Caco-2 (cell line): ENCODE results near the gene ETFA. TPM values are rescaled to one million over a fixed set of nuclear protein-coding genes. Genes with fewer than 3 reads are reported as not detected.

ENCODE experiments used
- BruUV-seq: library from RNA; stranded (reverse); fragments of 400-500 nt; replicated peaks from 2 replicates; lab custom pipeline; 2021; lab: Mats Ljungman, UMichigan
- CTCF ChIA-PET: fragments of 300-600 bp; sonication (Branson Sonifier 250); formaldehyde crosslinking; loops from one replicate; lab custom pipeline; 2022; ENCODE audit warnings: antibody characterized with exemption; lab: Charles Lee
- POLR2A ChIA-PET: fragments of 300-600 bp; sonication (Branson Sonifier 250); formaldehyde crosslinking; loops from one replicate; lab custom pipeline; 2022; ENCODE audit warnings: antibody characterized with exemption; lab: Charles Lee
- DNase-seq, 2 experiments: peaks; one replicate each; pipeline versions ENCODE4 v3.0.0 to v3.0.0-alpha.2; 2020 to 2022
- H3K27me3 ChIP-seq: replicated peaks from 2 replicates; pipeline ENCODE4 v1.6.0; 2011; ENCODE audit warnings: low read length; ENCODE audit not compliant: control insufficient read depth, insufficient read depth
- H3K36me3 ChIP-seq: 2 replicates; pipeline ENCODE4 v1.5.1; 2011; ENCODE audit warnings: low read length; ENCODE audit not compliant: control insufficient read depth, insufficient read depth
- H3K4me1 ChIP-seq: fragments of 250-450 bp; sonication (Bioruptor Pico); 2 replicates; pipeline ENCODE4 v1.5.1; 2020; ENCODE audit warnings: mild to moderate bottlenecking
- H3K4me3 ChIP-seq: 2 replicates; pipeline ENCODE4 v1.5.1; 2011; ENCODE audit warnings: low read depth, mild to moderate bottlenecking, control low read depth, low read length
- H3K9me3 ChIP-seq: fragments of 250-450 bp; sonication (Bioruptor Pico); 2 replicates; pipeline ENCODE4 v1.5.1; 2020; ENCODE audit warnings: mild to moderate bottlenecking, moderate library complexity
- H3K27ac Mint-ChIP-seq: one replicate; pipeline ENCODE4 v1.8.0; 2022; ENCODE audit warnings: mixed read lengths; ENCODE audit not compliant: unreplicated experiment
- H3K27me3 Mint-ChIP-seq: one replicate; pipeline ENCODE4 v1.8.0; 2022; ENCODE audit warnings: mixed read lengths; ENCODE audit not compliant: insufficient read depth, unreplicated experiment
- H3K36me3 Mint-ChIP-seq: one replicate; pipeline ENCODE4 v1.8.0; 2022; ENCODE audit warnings: mild to moderate bottlenecking, mixed read lengths; ENCODE audit not compliant: insufficient read depth, unreplicated experiment
- H3K4me1 Mint-ChIP-seq: one replicate; pipeline ENCODE4 v1.8.0; 2022; ENCODE audit warnings: low read depth, mixed read lengths; ENCODE audit not compliant: unreplicated experiment
- H3K4me3 Mint-ChIP-seq: one replicate; pipeline ENCODE4 v1.8.0; 2022; ENCODE audit warnings: mild to moderate bottlenecking, moderate library complexity, mixed read lengths; ENCODE audit not compliant: unreplicated experiment
- H3K9me3 Mint-ChIP-seq: one replicate; pipeline ENCODE4 v1.8.0; 2022; ENCODE audit warnings: mixed read lengths; ENCODE audit not compliant: unreplicated experiment
- intact Hi-C: fragments of 100-400 bp; cut with micrococcal nuclease; formaldehyde crosslinking; loops from one replicate; pipeline ENCODE4 v1.10.0; 2022; ENCODE audit not compliant: unreplicated experiment
- total RNA-seq: library from RNA; stranded (reverse); gene quantifications from 2 replicates; pipeline ENCODE4 v1.2.3, GENCODE V29; 2022
- TF ChIP-seq, protein P1 (sequence below), 2 experiments: fragments of 200-600 bp in 1 of 2; IDR thresholded peaks; 1 replicate in 1 of 2; 2 replicates in 1 of 2; pipeline versions ENCODE4 v1.5.1 to v1.8.0; 2011 to 2022; ENCODE audit warnings: antibody characterized with exemption in 1 of 2, control low read depth in 1 of 2, inconsistent platforms in 1 of 2, low read depth in 1 of 2, low read length in 1 of 2, mild to moderate bottlenecking in 1 of 2, moderate library complexity in 1 of 2; ENCODE audit not compliant: insufficient read depth in 1 of 2, severe bottlenecking in 1 of 2, unreplicated experiment in 1 of 2

The ETFA gene
- total RNA-seq, 1 experiment from 2014 or later: 260 TPM

DNA sequence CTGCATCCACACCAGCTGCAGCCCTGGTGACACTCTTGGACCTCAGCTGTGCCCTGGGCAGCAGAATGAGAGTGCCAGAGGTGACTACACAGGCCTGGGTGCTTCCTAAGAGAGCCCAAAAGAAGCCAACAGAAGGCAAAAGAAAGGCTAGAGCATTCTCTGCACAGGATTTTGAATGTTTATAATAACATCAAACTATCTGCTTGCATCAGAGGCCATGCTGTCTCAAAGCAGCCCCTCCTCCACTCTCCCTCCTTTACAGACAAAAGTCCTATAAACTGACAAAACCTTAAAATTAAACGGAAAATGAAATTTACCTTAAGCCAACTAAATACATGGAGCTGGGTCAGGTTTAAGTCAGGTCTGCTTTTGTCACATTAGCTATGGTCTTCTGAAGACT lies 95.6 kb downstream of the ETFA start:
- H3K36me3 Mint-ChIP-seq: peaks cover 55% of the 10 kb centered on the region
- H3K9me3 ChIP-seq: no peaks in the 10 kb centered on the region
- POLR2A ChIA-PET: no interaction called here
- DNase-seq: no peak
- no peak overlapping the region for H3K27ac Mint-ChIP-seq
- H3K4me1 Mint-ChIP-seq: peaks cover 6% of the 10 kb centered on the region
- no peak overlapping the region for H3K4me3 ChIP-seq
- 0 out of 2 replicates have a peak, but pooled peaks cover 3% of the 10 kb centered on the region for H3K4me1 ChIP-seq
- no peaks in the 10 kb centered on the region; the same call in none of the 2 replicates for H3K36me3 ChIP-seq
- H3K27me3 ChIP-seq: no peaks in the 10 kb centered on the region
- no peak overlapping the region for H3K4me3 Mint-ChIP-seq
- H3K9me3 Mint-ChIP-seq: no peaks in the 10 kb centered on the region
- intact Hi-C loops: no loop called here
- TF ChIP-seq, protein P1, sequence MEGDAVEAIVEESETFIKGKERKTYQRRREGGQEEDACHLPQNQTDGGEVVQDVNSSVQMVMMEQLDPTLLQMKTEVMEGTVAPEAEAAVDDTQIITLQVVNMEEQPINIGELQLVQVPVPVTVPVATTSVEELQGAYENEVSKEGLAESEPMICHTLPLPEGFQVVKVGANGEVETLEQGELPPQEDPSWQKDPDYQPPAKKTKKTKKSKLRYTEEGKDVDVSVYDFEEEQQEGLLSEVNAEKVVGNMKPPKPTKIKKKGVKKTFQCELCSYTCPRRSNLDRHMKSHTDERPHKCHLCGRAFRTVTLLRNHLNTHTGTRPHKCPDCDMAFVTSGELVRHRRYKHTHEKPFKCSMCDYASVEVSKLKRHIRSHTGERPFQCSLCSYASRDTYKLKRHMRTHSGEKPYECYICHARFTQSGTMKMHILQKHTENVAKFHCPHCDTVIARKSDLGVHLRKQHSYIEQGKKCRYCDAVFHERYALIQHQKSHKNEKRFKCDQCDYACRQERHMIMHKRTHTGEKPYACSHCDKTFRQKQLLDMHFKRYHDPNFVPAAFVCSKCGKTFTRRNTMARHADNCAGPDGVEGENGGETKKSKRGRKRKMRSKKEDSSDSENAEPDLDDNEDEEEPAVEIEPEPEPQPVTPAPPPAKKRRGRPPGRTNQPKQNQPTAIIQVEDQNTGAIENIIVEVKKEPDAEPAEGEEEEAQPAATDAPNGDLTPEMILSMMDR (IDR thresholded peaks at IDR 0.05; ENCODE audit: insufficient read depth in 1 of 2, low read depth in 1 of 2, low read length in 1 of 2, severe bottlenecking in 1 of 2, unreplicated experiment in 1 of 2): no peak
- no TSS peak for BruUV-seq
- H3K27me3 Mint-ChIP-seq: no peaks in the 10 kb centered on the region
- CTCF ChIA-PET: no interaction called here

DNA sequence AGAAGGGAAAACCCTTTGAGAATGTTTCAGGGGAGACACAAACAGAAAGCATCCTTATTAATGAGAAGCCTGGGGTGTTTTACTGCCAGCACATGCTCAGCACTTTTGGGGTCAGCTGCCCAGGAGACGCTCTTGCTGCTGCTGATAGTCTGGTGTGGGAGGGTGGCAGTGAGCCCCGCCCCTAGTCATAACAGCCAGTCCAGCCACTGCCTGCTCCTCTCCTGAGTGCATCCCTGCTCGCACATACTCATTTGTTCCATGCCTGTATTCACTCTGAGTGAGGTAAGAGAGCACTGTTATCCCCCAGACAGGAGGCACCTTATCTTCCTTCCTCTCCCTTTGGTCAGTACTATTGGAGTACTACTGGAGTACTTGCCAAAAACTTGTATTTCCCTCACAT lies 101.3 kb downstream of the ETFA start:
- ChIA-PET CTCF (no interaction called here), POLR2A (no interaction called here)
- no peaks in the 10 kb centered on the region for H3K9me3 Mint-ChIP-seq
- H3K27ac Mint-ChIP-seq: no peak overlapping the region
- no peak overlapping the region for H3K4me3 Mint-ChIP-seq
- intact Hi-C loops: no loop called here
- BruUV-seq: no TSS peak
- no peaks in the 10 kb centered on the region for H3K4me1 Mint-ChIP-seq
- Histone ChIP-seq H3K4me3 (no peak overlapping the region), H3K9me3 (no peaks in the 10 kb centered on the region), H3K27me3 (no peaks in the 10 kb centered on the region), H3K36me3 (no peaks in the 10 kb centered on the region; the same call in 1 of the 2 replicates), H3K4me1 (no peaks in the 10 kb centered on the region)
- DNase-seq: no peak
- TF ChIP-seq, protein P1 (IDR thresholded peaks at IDR 0.05; ENCODE audit: insufficient read depth in 1 of 2, low read depth in 1 of 2, low read length in 1 of 2, severe bottlenecking in 1 of 2, unreplicated experiment in 1 of 2): no peak
- peaks cover 73% of the 10 kb centered on the region for H3K36me3 Mint-ChIP-seq
- no peaks in the 10 kb centered on the region for H3K27me3 Mint-ChIP-seq

DNA sequence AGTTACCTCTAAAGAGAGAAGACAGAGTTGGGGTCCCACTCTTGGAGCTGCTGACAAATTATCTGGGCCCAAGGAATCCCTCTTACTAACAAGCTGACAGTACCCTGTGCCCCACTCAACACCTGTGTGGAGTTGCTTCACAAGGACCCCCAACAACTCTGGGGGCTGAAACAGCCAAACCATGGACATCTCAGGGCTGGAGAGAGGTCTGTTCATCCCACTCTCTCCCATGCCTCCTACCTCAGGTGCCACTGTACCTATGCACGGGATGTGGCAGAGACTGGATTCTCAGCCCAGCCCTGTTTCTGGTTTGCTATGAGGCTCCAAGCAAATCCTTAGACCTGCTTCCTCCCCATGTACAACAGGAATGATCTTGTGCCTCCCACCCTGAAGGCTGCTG lies 101.7 kb downstream of the ETFA start:
- Histone ChIP-seq H3K36me3 (no peaks in the 10 kb centered on the region; the same call in 1 of the 2 replicates), H3K9me3 (no peaks in the 10 kb centered on the region), H3K27me3 (no peaks in the 10 kb centered on the region), H3K4me1 (no peaks in the 10 kb centered on the region), H3K4me3 (no peak overlapping the region)
- BruUV-seq: no TSS peak
- intact Hi-C loops: no loop called here
- no peak overlapping the region for H3K27ac Mint-ChIP-seq
- no peak for DNase-seq
- H3K4me1 Mint-ChIP-seq: no peaks in the 10 kb centered on the region
- no peak overlapping the region for H3K4me3 Mint-ChIP-seq
- no peaks in the 10 kb centered on the region for H3K9me3 Mint-ChIP-seq
- TF ChIP-seq, protein P1 (IDR thresholded peaks at IDR 0.05; ENCODE audit: insufficient read depth in 1 of 2, low read depth in 1 of 2, low read length in 1 of 2, severe bottlenecking in 1 of 2, unreplicated experiment in 1 of 2): no peak
- no peaks in the 10 kb centered on the region for H3K27me3 Mint-ChIP-seq
- ChIA-PET POLR2A (no interaction called here), CTCF (no interaction called here)
- H3K36me3 Mint-ChIP-seq: peaks cover 72% of the 10 kb centered on the region
